IMR-90 (cell line): ENCODE data around the gene MCTP1. TPM values are rescaled to one million over a fixed set of nuclear protein-coding genes. Genes with fewer than 3 reads are reported as not detected.

ENCODE experiments used
- ATAC-seq: fragments of 200-7000 bp; cut with Tn5 transposase; 2 replicates; pipeline ENCODE4 v1.9.1; 2020; ENCODE audit warnings: low read depth, mild to moderate bottlenecking, moderate library complexity
- BruUV-seq: library from RNA; stranded (reverse); fragments of 400-500 nt; replicated peaks from 2 replicates; lab custom pipeline; 2021; lab: Mats Ljungman, UMichigan
- CTCF ChIA-PET: fragments of 300-600 bp; formaldehyde crosslinking; extraction: SDS; loops from one replicate; lab custom pipeline; 2021; ENCODE audit warnings: antibody characterized with exemption; lab: Yijun Ruan, JAX
- POLR2A ChIA-PET: fragments of 300-600 bp; sonication (Branson Sonifier 250); formaldehyde crosslinking; loops from one replicate; lab custom pipeline; 2022; ENCODE audit warnings: antibody characterized with exemption; ENCODE audit not compliant: unreplicated experiment; lab: Charles Lee
- DNase-seq: peaks from one replicate; pipeline ENCODE4 v3.0.0; 2013
- H2AFZ ChIP-seq: replicated peaks from 2 replicates; pipeline ENCODE3; 2013; ENCODE audit warnings: low read length, mild to moderate bottlenecking; ENCODE audit not compliant: poor library complexity
- H2AK5ac ChIP-seq: 2 replicates; pipeline ENCODE4 v1.6.1; 2013; ENCODE audit warnings: low read depth, low read length, inconsistent platforms
- H2AK9ac ChIP-seq: replicated peaks from 2 replicates; pipeline ENCODE3; 2013; ENCODE audit warnings: mild to moderate bottlenecking, low read depth, low read length, moderate library complexity; ENCODE audit not compliant: poor library complexity
- H2BK120ac ChIP-seq: 2 replicates; pipeline ENCODE4 v1.6.1; 2013; ENCODE audit warnings: low read depth, low read length, inconsistent platforms
- H2BK15ac ChIP-seq: 3 replicates; pipeline ENCODE4 v1.6.1; 2013; ENCODE audit warnings: low read depth, low read length, inconsistent platforms
- H2BK20ac ChIP-seq: 2 replicates; pipeline ENCODE4 v1.6.1; 2013; ENCODE audit warnings: low read depth, mild to moderate bottlenecking, inconsistent platforms, low read length, moderate library complexity
- H2BK5ac ChIP-seq: 2 replicates; pipeline ENCODE4 v1.6.1; 2013; ENCODE audit warnings: mild to moderate bottlenecking, low read depth, low read length, inconsistent platforms; ENCODE audit not compliant: poor library complexity, severe bottlenecking
- H3K14ac ChIP-seq: replicated peaks from 2 replicates; pipeline ENCODE4 v1.6.1; 2013; ENCODE audit warnings: low read depth, low read length, inconsistent platforms
- H3K18ac ChIP-seq: 2 replicates; pipeline ENCODE4 v1.6.1; 2013; ENCODE audit warnings: low read depth, low read length, control low read depth
- H3K23ac ChIP-seq: 2 replicates; pipeline ENCODE4 v1.6.1; 2013; ENCODE audit warnings: low read depth, low read length, inconsistent platforms
- H3K27ac ChIP-seq: 2 replicates; pipeline ENCODE4 v1.5.1; 2013; ENCODE audit warnings: mild to moderate bottlenecking, control low read depth, low read length; ENCODE audit not compliant: insufficient read depth
- H3K27me3 ChIP-seq: 2 replicates; pipeline ENCODE4 v1.6.1; 2013; ENCODE audit warnings: low read length; ENCODE audit not compliant: control insufficient read depth, insufficient read depth
- H3K36me3 ChIP-seq: 2 replicates; pipeline ENCODE4 v1.6.1; 2013; ENCODE audit warnings: low read length, mixed read lengths; ENCODE audit not compliant: control insufficient read depth, insufficient read depth
- H3K4ac ChIP-seq: 2 replicates; pipeline ENCODE4 v1.6.1; 2013; ENCODE audit warnings: low read depth, low read length, inconsistent platforms
- H3K4me1 ChIP-seq: 2 replicates; pipeline ENCODE4 v1.6.1; 2013; ENCODE audit warnings: low read length, mixed read lengths; ENCODE audit not compliant: control insufficient read depth, insufficient read depth
- H3K4me2 ChIP-seq: 2 replicates; pipeline ENCODE4 v1.6.1; 2013; ENCODE audit warnings: low read depth, mild to moderate bottlenecking, control low read depth, low read length, moderate library complexity
- H3K4me3 ChIP-seq: 2 replicates; pipeline ENCODE4 v1.5.1; 2013; ENCODE audit warnings: low read depth, mild to moderate bottlenecking, control low read depth, low read length, moderate library complexity; ENCODE audit not compliant: insufficient read depth
- H3K56ac ChIP-seq: 2 replicates; pipeline ENCODE4 v1.6.1; 2013; ENCODE audit warnings: low read length, inconsistent platforms; ENCODE audit not compliant: insufficient read depth; ENCODE audit errors: extremely low read depth
- H3K79me1 ChIP-seq, 2 experiments: 2 replicates each; pipeline ENCODE4 v1.6.1; 2013; ENCODE audit warnings: low read length in 2 of 2, inconsistent platforms in 1 of 2, low read depth in 1 of 2
- H3K9ac ChIP-seq: 2 replicates; pipeline ENCODE4 v1.6.1; 2013; ENCODE audit warnings: low read depth, low read length, control low read depth
- H3K9me1 ChIP-seq: 2 replicates; pipeline ENCODE4 v1.6.1; 2013; ENCODE audit warnings: low read length, inconsistent platforms; ENCODE audit not compliant: insufficient read depth
- H3K9me3 ChIP-seq: 2 replicates; pipeline ENCODE4 v1.6.1; 2013; ENCODE audit warnings: low read length; ENCODE audit not compliant: control insufficient read depth, insufficient read depth
- H4K20me1 ChIP-seq: 2 replicates; pipeline ENCODE4 v1.6.1; 2013; ENCODE audit warnings: low read length, inconsistent platforms; ENCODE audit not compliant: insufficient read depth
- H4K5ac ChIP-seq: 2 replicates; pipeline ENCODE4 v1.6.1; 2013; ENCODE audit warnings: mild to moderate bottlenecking, low read depth, low read length, control low read depth
- H4K8ac ChIP-seq, 2 experiments: 2 replicates each; pipeline ENCODE4 v1.6.1; 2013; ENCODE audit warnings: low read depth in 2 of 2, low read length in 2 of 2, control low read depth in 1 of 2, inconsistent platforms in 1 of 2
- H4K91ac ChIP-seq: 2 replicates; pipeline ENCODE4 v1.6.1; 2013; ENCODE audit warnings: low read depth, low read length, inconsistent platforms; ENCODE audit not compliant: insufficient read depth
- BHLHE40 ChIP-seq: fragments of 150-350 bp; IDR thresholded peaks from 2 replicates; pipeline ENCODE4 v1.6.1; 2016; ENCODE audit warnings: mild to moderate bottlenecking, low read depth, low read length
- CEBPB ChIP-seq: IDR thresholded peaks from 2 replicates; pipeline ENCODE4 v1.6.1; 2012; ENCODE audit warnings: low read depth, low read length, improper control_type of control experiment
- CHD1 ChIP-seq: IDR thresholded peaks from 2 replicates; pipeline ENCODE4 v1.6.1; 2012; ENCODE audit warnings: low read depth, low read length, improper control_type of control experiment
- CTCF ChIP-seq: conservative IDR thresholded peaks from 2 replicates; pipeline ENCODE4 v1.5.1; 2012; ENCODE audit warnings: mild to moderate bottlenecking, low read depth, low read length, improper control_type of control experiment
- FOS ChIP-seq: fragments of 150-350 bp; IDR thresholded peaks from 2 replicates; pipeline ENCODE4 v1.6.1; 2016; ENCODE audit warnings: low read depth, low read length
- MAFK ChIP-seq: IDR thresholded peaks from 2 replicates; pipeline ENCODE4 v1.6.1; 2012; ENCODE audit warnings: low read depth, low read length, improper control_type of control experiment
- MAZ ChIP-seq: IDR thresholded peaks from 2 replicates; pipeline ENCODE4 v1.6.1; 2012; ENCODE audit warnings: low read depth, mild to moderate bottlenecking, low read length, improper control_type of control experiment, moderate library complexity, borderline replicate concordance
- MXI1 ChIP-seq: IDR thresholded peaks from 2 replicates; pipeline ENCODE4 v1.6.1; 2012; ENCODE audit warnings: low read depth, mild to moderate bottlenecking, low read length, moderate library complexity, borderline replicate concordance
- NFE2L2 ChIP-seq: fragments of 150-350 bp; IDR thresholded peaks from 2 replicates; pipeline ENCODE4 v1.6.1; 2016; ENCODE audit warnings: low read depth, mild to moderate bottlenecking, low read length
- POLR2A ChIP-seq: IDR thresholded peaks from 2 replicates; pipeline ENCODE4 v1.6.1; 2012; ENCODE audit warnings: mild to moderate bottlenecking, low read depth, low read length
- RAD21 ChIP-seq: IDR thresholded peaks from 2 replicates; pipeline ENCODE4 v1.6.1; 2012; ENCODE audit warnings: low read length, improper control_type of control experiment
- RCOR1 ChIP-seq: IDR thresholded peaks from 2 replicates; pipeline ENCODE4 v1.6.1; 2012; ENCODE audit warnings: mild to moderate bottlenecking, low read length, improper control_type of control experiment; ENCODE audit not compliant: insufficient replicate concordance
- RFX5 ChIP-seq: IDR thresholded peaks from 2 replicates; pipeline ENCODE4 v1.8.0; 2012; ENCODE audit warnings: low read depth, mild to moderate bottlenecking, low read length, moderate library complexity
- SMC3 ChIP-seq: fragments of 150-350 bp; IDR thresholded peaks from 2 replicates; pipeline ENCODE4 v1.6.1; 2016; ENCODE audit warnings: low read depth, mild to moderate bottlenecking, antibody characterized with exemption, low read length, moderate library complexity
- dilution Hi-C: fragments of 300-500 bp; cut with HindIII; formaldehyde crosslinking; loops from one replicate; pipeline ENCODE4 v1.14.3; 2018; ENCODE audit warnings: low sequenced_read_pairs; ENCODE audit not compliant: unreplicated experiment
- in situ Hi-C: fragments of 300-500 bp; cut with MboI; formaldehyde crosslinking; loops from 3 replicates; pipeline ENCODE4 v1.14.3; 2019; ENCODE audit warnings: low sequenced_read_pairs, inconsistent platforms, mixed read lengths
- intact Hi-C: fragments of 100-400 bp; cut with micrococcal nuclease; formaldehyde crosslinking; loops from 2 replicates; pipeline ENCODE4 v1.10.0; 2022
- polyA plus RNA-seq, 3 experiments: library from polyadenylated mRNA; depleted of rRNA; stranded (reverse); fragments of >200 nt; gene quantifications; 2 replicates each; pipeline ENCODE4 v1.2.3, GENCODE V29; 2012; ENCODE audit warnings: low replicate concordance in 1 of 3
- total RNA-seq: library from RNA; depleted of rRNA; stranded (reverse); fragments of >200 nt; gene quantifications from 2 replicates; pipeline ENCODE4 v1.2.3, GENCODE V29; 2012
- TF ChIP-seq, protein P1 (sequence below): fragments of 150-350 bp; IDR thresholded peaks from 2 replicates; pipeline ENCODE4 v1.6.1; 2016; ENCODE audit warnings: low read depth, mild to moderate bottlenecking, low read length, moderate library complexity, borderline replicate concordance
- TF ChIP-seq, protein P2 (sequence below): fragments of 150-350 bp; IDR thresholded peaks from 2 replicates; pipeline ENCODE4 v1.6.1; 2017; ENCODE audit warnings: mild to moderate bottlenecking, antibody characterized with exemption, low read length, low read depth

The MCTP1 gene
- total and polyA plus RNA-seq, 2 of the 4 experiments (the other 2 are of a cell fraction), result 0.21 TPM; not detected in 1

DNA sequence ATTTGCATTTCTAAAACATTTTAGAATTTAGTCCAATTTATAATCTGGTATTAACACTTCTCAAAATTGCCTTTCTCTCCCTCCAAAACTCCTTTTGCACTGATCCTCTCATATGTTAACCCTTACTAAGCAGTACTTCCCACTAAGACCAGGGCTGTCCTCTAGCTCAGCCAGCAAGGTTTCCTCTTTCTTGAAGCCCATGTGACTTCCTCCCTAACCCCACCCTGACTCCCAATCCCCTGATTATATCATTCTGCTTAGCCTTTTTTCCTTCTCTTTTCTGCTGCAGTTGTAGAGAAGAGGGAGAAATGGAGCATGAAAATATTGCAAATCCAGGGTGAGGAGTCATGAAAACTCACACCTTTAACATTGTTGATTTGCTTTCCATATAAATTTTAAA lies 241.7 kb downstream of the MCTP1 start:
- ChIA-PET POLR2A (no interaction called here), CTCF (no interaction called here)
- no peak overlapping the region for H4K91ac ChIP-seq
- no peaks in the 10 kb centered on the region for H3K9me1 ChIP-seq
- no peak overlapping the region for H2BK120ac ChIP-seq
- no peak overlapping the region for H2BK15ac ChIP-seq
- H3K23ac ChIP-seq, result no peak overlapping the region
- H2BK20ac ChIP-seq, result no peak overlapping the region
- H4K8ac ChIP-seq, result no peak overlapping the region
- no peak overlapping the region for H2AK5ac ChIP-seq
- H3K9me3 ChIP-seq, result no peaks in the 10 kb centered on the region
- no peak overlapping the region for H3K18ac ChIP-seq
- no peak overlapping the region for H2BK5ac ChIP-seq
- H3K9ac ChIP-seq, result no peak overlapping the region
- no TSS peak for BruUV-seq
- H3K4me1 ChIP-seq, result no peaks in the 10 kb centered on the region
- TF ChIP-seq CHD1 (no peak), MAFK (no peak), BHLHE40 (no peak), MAZ (no peak), RAD21 (no peak), CEBPB (no peak), SMC3 (no peak), MXI1 (no peak), FOS (no peak), RFX5 (no peak), RCOR1 (no peak), NFE2L2 (no peak), CTCF (no peak), POLR2A (no peak)
- TF ChIP-seq, protein P1, sequence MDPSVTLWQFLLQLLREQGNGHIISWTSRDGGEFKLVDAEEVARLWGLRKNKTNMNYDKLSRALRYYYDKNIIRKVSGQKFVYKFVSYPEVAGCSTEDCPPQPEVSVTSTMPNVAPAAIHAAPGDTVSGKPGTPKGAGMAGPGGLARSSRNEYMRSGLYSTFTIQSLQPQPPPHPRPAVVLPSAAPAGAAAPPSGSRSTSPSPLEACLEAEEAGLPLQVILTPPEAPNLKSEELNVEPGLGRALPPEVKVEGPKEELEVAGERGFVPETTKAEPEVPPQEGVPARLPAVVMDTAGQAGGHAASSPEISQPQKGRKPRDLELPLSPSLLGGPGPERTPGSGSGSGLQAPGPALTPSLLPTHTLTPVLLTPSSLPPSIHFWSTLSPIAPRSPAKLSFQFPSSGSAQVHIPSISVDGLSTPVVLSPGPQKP, result no peak
- TF ChIP-seq, protein P2, sequence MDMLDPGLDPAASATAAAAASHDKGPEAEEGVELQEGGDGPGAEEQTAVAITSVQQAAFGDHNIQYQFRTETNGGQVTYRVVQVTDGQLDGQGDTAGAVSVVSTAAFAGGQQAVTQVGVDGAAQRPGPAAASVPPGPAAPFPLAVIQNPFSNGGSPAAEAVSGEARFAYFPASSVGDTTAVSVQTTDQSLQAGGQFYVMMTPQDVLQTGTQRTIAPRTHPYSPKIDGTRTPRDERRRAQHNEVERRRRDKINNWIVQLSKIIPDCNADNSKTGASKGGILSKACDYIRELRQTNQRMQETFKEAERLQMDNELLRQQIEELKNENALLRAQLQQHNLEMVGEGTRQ, result no peak
- no peak overlapping the region for H3K56ac ChIP-seq
- H4K20me1 ChIP-seq, result no peaks in the 10 kb centered on the region
- no peak overlapping the region for H3K4me2 ChIP-seq
- no peak overlapping the region for H2AFZ ChIP-seq
- H3K27me3 ChIP-seq, result no peaks in the 10 kb centered on the region
- H2AK9ac ChIP-seq, result no peak overlapping the region
- no peak overlapping the region for H3K4ac ChIP-seq
- no peak overlapping the region for H4K5ac ChIP-seq
- no peaks in the 10 kb centered on the region for H3K79me1 ChIP-seq
- ATAC-seq (no peak), DNase-seq (no peak)
- H3K27ac ChIP-seq, result no peak overlapping the region
- no peaks in the 10 kb centered on the region for H3K36me3 ChIP-seq
- intact Hi-C loops (no loop called here), in situ Hi-C loops (no loop called here), dilution Hi-C loops (no loop called here)
- H3K14ac ChIP-seq, result no peak overlapping the region
- H3K4me3 ChIP-seq, result no peak overlapping the region
